H1 (cell line): Measurements from ENCODE around the gene MYO1D. TPM values are rescaled to one million over a fixed set of nuclear protein-coding genes. Genes with fewer than 3 reads are reported as not detected.

ENCODE experiments used
- CTCF ChIA-PET: fragments of 300-600 bp; sonication (Branson Sonifier 250); formaldehyde crosslinking; loops from one replicate; lab custom pipeline; 2021; ENCODE audit not compliant: partially characterized antibody; lab: Charles Lee
- POLR2A ChIA-PET: fragments of 300-600 bp; sonication (Branson Sonifier 250); formaldehyde crosslinking; loops from one replicate; lab custom pipeline; 2021; ENCODE audit warnings: inconsistent platforms; ENCODE audit not compliant: partially characterized antibody; lab: Charles Lee
- DNase-seq, 2 experiments: peaks; one replicate each; pipeline versions ENCODE4 v3.0.0 to v3.0.0-alpha.2; 2010 to 2022; ENCODE audit warnings: low spot score in 2 of 2, low read depth in 1 of 2, mixed read lengths in 1 of 2
- FAIRE-seq: peaks from 2 replicates; lab custom pipeline; 2011; peaks lifted over from hg19 to GRCh38; lab: Jason Lieb, UNC
- H2AFZ ChIP-seq: 2 replicates; pipeline ENCODE4 v1.8.1; 2012; ENCODE audit warnings: low read length, inconsistent platforms
- H2AK5ac ChIP-seq: 2 replicates; pipeline ENCODE4 v1.6.1; 2013; ENCODE audit warnings: low read depth, low read length
- H2BK120ac ChIP-seq: replicated peaks from 2 replicates; pipeline ENCODE3; 2013; ENCODE audit warnings: low read depth, low read length, inconsistent platforms
- H2BK12ac ChIP-seq: 2 replicates; pipeline ENCODE4 v1.6.1; 2013; ENCODE audit warnings: low read depth, low read length
- H2BK15ac ChIP-seq: 2 replicates; pipeline ENCODE4 v1.6.1; 2013; ENCODE audit warnings: low read length
- H2BK20ac ChIP-seq: 2 replicates; pipeline ENCODE4 v1.6.1; 2013; ENCODE audit warnings: low read length
- H2BK5ac ChIP-seq: 2 replicates; pipeline ENCODE4 v1.6.1; 2013; ENCODE audit warnings: low read depth, low read length
- H3K14ac ChIP-seq: 2 replicates; pipeline ENCODE4 v1.6.1; 2013; ENCODE audit warnings: inconsistent platforms; ENCODE audit not compliant: insufficient read length
- H3K18ac ChIP-seq: 2 replicates; pipeline ENCODE4 v1.6.1; 2013; ENCODE audit warnings: low read length; ENCODE audit errors: extremely low read depth
- H3K23ac ChIP-seq: 2 replicates; pipeline ENCODE4 v1.6.1; 2013; ENCODE audit warnings: inconsistent platforms; ENCODE audit not compliant: insufficient read length
- H3K23me2 ChIP-seq: 2 replicates; pipeline ENCODE4 v1.6.1; 2013; ENCODE audit warnings: low read depth, low read length
- H3K27ac ChIP-seq: 2 replicates; pipeline ENCODE4 v1.6.1; 2011; ENCODE audit warnings: low read depth, low read length, inconsistent platforms
- H3K27me3 ChIP-seq, 4 experiments: replicated peaks in 1 of 4; 1 replicate in 1 of 4; 2 replicates in 3 of 4; pipeline versions ENCODE4 v1.6.1 to v1.8.1; 2011 to 2013; ENCODE audit warnings: low read length in 3 of 4, mild to moderate bottlenecking in 3 of 4, inconsistent platforms in 2 of 4, mixed read lengths in 2 of 4, moderate library complexity in 1 of 4; ENCODE audit not compliant: control insufficient read depth in 3 of 4, insufficient read depth in 3 of 4; ENCODE audit errors: extremely low read depth in 1 of 4
- H3K36me3 ChIP-seq, 4 experiments: 2 replicates each; pipeline versions ENCODE4 v1.6.1 to v1.8.1; 2011 to 2013; ENCODE audit warnings: mild to moderate bottlenecking in 4 of 4, low read length in 3 of 4, moderate library complexity in 2 of 4, control low read depth in 1 of 4, inconsistent platforms in 1 of 4; ENCODE audit not compliant: insufficient read depth in 4 of 4, control insufficient read depth in 2 of 4
- H3K4ac ChIP-seq: replicated peaks from 2 replicates; pipeline ENCODE3; 2013; ENCODE audit warnings: low read length, low read depth, mixed read lengths, inconsistent platforms; ENCODE audit not compliant: insufficient read length
- H3K4me1 ChIP-seq, 4 experiments: replicated peaks in 1 of 4; 1 replicate in 1 of 4; 2 replicates in 3 of 4; pipeline versions ENCODE4 v1.6.1 to v1.8.1; 2011 to 2013; ENCODE audit warnings: low read length in 3 of 4, inconsistent platforms in 2 of 4, mixed read lengths in 1 of 4; ENCODE audit not compliant: insufficient read depth in 4 of 4, control insufficient read depth in 3 of 4
- H3K4me2 ChIP-seq, 2 experiments: 2 replicates each; pipeline versions ENCODE4 v1.6.1 to v1.8.1; 2011 to 2013; ENCODE audit warnings: low read depth in 2 of 2, low read length in 2 of 2, control low read depth in 1 of 2, inconsistent platforms in 1 of 2, mild to moderate bottlenecking in 1 of 2; ENCODE audit not compliant: insufficient read depth in 1 of 2
- H3K4me3 ChIP-seq, 4 experiments: fragments of 200-600, 300-600 bp in 1 of 4; sonication (generic), shearing (Covaris generic), sonication (Bioruptor Twin) in 1 of 4; 2 replicates each; pipeline versions ENCODE4 v1.5.1 to v1.8.1; 2011 to 2016; ENCODE audit warnings: low read length in 4 of 4, low read depth in 3 of 4, control low read depth in 2 of 4, inconsistent platforms in 2 of 4, mild to moderate bottlenecking in 2 of 4, mixed read lengths in 1 of 4, moderate library complexity in 1 of 4; ENCODE audit not compliant: insufficient read depth in 2 of 4; ENCODE audit errors: extremely low read depth in 1 of 4
- H3K56ac ChIP-seq: replicated peaks from 2 replicates; pipeline ENCODE3; 2013; ENCODE audit warnings: low read depth, mild to moderate bottlenecking, mixed read lengths, low read length, inconsistent platforms; ENCODE audit not compliant: insufficient read length
- H3K79me1 ChIP-seq: 2 replicates; pipeline ENCODE4 v1.6.1; 2013; ENCODE audit warnings: low read depth, low read length, control low read depth
- H3K79me2 ChIP-seq, 2 experiments: 2 replicates each; pipeline versions ENCODE4 v1.6.1 to v1.8.1; 2012 to 2013; ENCODE audit warnings: low read length in 2 of 2, mild to moderate bottlenecking in 2 of 2, inconsistent platforms in 1 of 2; ENCODE audit not compliant: insufficient read depth in 2 of 2, control insufficient read depth in 1 of 2
- H3K9ac ChIP-seq, 4 experiments: replicated peaks in 1 of 4; 1 replicate in 1 of 4; 2 replicates in 3 of 4; pipeline versions ENCODE4 v1.6.1 to v1.8.1; 2011 to 2013; ENCODE audit warnings: low read depth in 3 of 4, low read length in 3 of 4, control low read depth in 2 of 4, mild to moderate bottlenecking in 2 of 4, moderate library complexity in 2 of 4, inconsistent platforms in 1 of 4; ENCODE audit errors: extremely low read depth in 1 of 4
- H3K9me3 ChIP-seq, 2 experiments: 2 replicates each; pipeline versions ENCODE4 v1.6.1 to v1.8.1; 2012 to 2013; ENCODE audit warnings: mild to moderate bottlenecking in 2 of 2, moderate library complexity in 2 of 2, control low read depth in 1 of 2, inconsistent platforms in 1 of 2, low read depth in 1 of 2, low read length in 1 of 2, mixed read lengths in 1 of 2; ENCODE audit not compliant: insufficient read depth in 2 of 2
- H4K20me1 ChIP-seq, 2 experiments: replicated peaks in 1 of 2; 2 replicates each; pipeline versions ENCODE3 to v1.8.1; 2011 to 2013; ENCODE audit warnings: inconsistent platforms in 2 of 2, low read length in 2 of 2, mild to moderate bottlenecking in 1 of 2; ENCODE audit not compliant: insufficient read depth in 2 of 2, control insufficient read depth in 1 of 2
- H4K5ac ChIP-seq: 2 replicates; pipeline ENCODE4 v1.6.1; 2013; ENCODE audit warnings: low read length, low read depth, mixed read lengths, inconsistent platforms; ENCODE audit not compliant: insufficient read length
- H4K8ac ChIP-seq: 2 replicates; pipeline ENCODE4 v1.8.0; 2013; ENCODE audit warnings: mild to moderate bottlenecking, moderate library complexity, low read length, inconsistent platforms; ENCODE audit not compliant: insufficient read depth; ENCODE audit errors: extremely low read depth
- H4K91ac ChIP-seq: replicated peaks from 2 replicates; pipeline ENCODE3; 2013; ENCODE audit warnings: low read length, mixed read lengths, inconsistent platforms; ENCODE audit not compliant: insufficient read length
- ATF2 ChIP-seq: IDR thresholded peaks from 2 replicates; pipeline ENCODE4 v1.6.1; 2012; ENCODE audit warnings: low read length, inconsistent platforms
- CEBPB ChIP-seq: IDR thresholded peaks from 2 replicates; pipeline ENCODE4 v1.6.1; 2012; ENCODE audit warnings: low read depth, low read length
- POLR2AphosphoS5 ChIP-seq: IDR thresholded peaks from 2 replicates; pipeline ENCODE4 v1.6.1; 2011; ENCODE audit warnings: low read depth, low read length
- SAP30 ChIP-seq: fragments of 300-600 bp; sonication (generic); IDR thresholded peaks from 2 replicates; pipeline ENCODE4 v1.7.1; 2012; ENCODE audit warnings: low read length, moderate library complexity, mild to moderate bottlenecking, inconsistent platforms; ENCODE audit not compliant: insufficient read depth, insufficient replicate concordance
- SIN3A ChIP-seq, 2 experiments: IDR thresholded peaks in 1 of 2; conservative IDR thresholded peaks in 1 of 2; 2 replicates each; pipeline ENCODE4 v1.6.1; 2011 to 2012; ENCODE audit warnings: low read length in 2 of 2, improper control_type of control experiment in 1 of 2, low read depth in 1 of 2, mild to moderate bottlenecking in 1 of 2
- SRF ChIP-seq: IDR thresholded peaks from 2 replicates; pipeline ENCODE4 v1.6.1; 2011; ENCODE audit warnings: mild to moderate bottlenecking, low read depth, low read length, moderate library complexity
- TCF12 ChIP-seq: IDR thresholded peaks from 2 replicates; pipeline ENCODE4 v1.6.1; 2011; ENCODE audit warnings: low read depth, mild to moderate bottlenecking, low read length
- YY1 ChIP-seq: IDR thresholded peaks from 2 replicates; pipeline ENCODE4 v1.6.1; 2011; ENCODE audit warnings: low read depth, mild to moderate bottlenecking, low read length
- WGBS, 2 experiments: shearing (Covaris generic) in 1 of 2; methylation state at CpG; one replicate each; pipeline versions ENCODE4 v1.1.6 to v1.1.7; 2013 to 2015; ENCODE audit warnings: low lambda C conversion rate in 2 of 2, mixed read lengths in 2 of 2, inconsistent platforms in 1 of 2, low coverage in 1 of 2, missing lambda C conversion rate in 1 of 2; ENCODE audit not compliant: insufficient replicate concordance in 2 of 2, insufficient coverage in 1 of 2, insufficient read length in 1 of 2; ENCODE audit errors: extremely low coverage in 1 of 2, missing lambda C conversion rate in 1 of 2; 5-methylcytosine and 5-hydroxymethylcytosine counted together
- polyA plus RNA-seq, 7 experiments: library from polyadenylated mRNA; depleted of rRNA in 3 of 7; stranded (reverse) in 5 of 7; unstranded in 2 of 7; fragments of >200 nt in 5 of 7; fragments of 200-250 nt in 2 of 7; gene quantifications; 1 replicate in 5 of 7; 2 replicates in 1 of 7; 4 replicates in 1 of 7; pipeline versions ENCODE4 v1.2.1 to v1.2.3, GENCODE V29; 2011 to 2013; ENCODE audit warnings: missing spikeins in 2 of 7, mixed read lengths in 2 of 7
- total RNA-seq: library from RNA; stranded (reverse); fragmentation: NEBNext Ultra II Directional; extraction: Animal tissue kit (Norgen Biotek cat#: 25700); gene quantifications from 2 replicates; pipeline ENCODE4 v1.2.1, GENCODE V29; 2021

MYO1D gene
- total and polyA plus RNA-seq, 2 of the 8 experiments (the other 6 are each of a cell fraction or from before 2014, with no cell fraction given), result 6.5 to 25.4 TPM

- Histone ChIP-seq H3K4me1 (peaks cover 4 to 10% (median 5%) of the 10 kb centered on the region in 4 experiments; a peak in 6 of 7 replicates), H3K14ac (no peak overlapping the region), H3K4ac (peak overlapping the region; percentile 46), H4K20me1 (peaks cover 0 to 3% of the 10 kb centered on the region in 2 experiments), H2BK120ac (no peak overlapping the region), H3K4me2 (peak overlapping the region; percentile 14 to 20; a peak in 3 of 4 replicates), H3K9me3 (no peaks in the 10 kb centered on the region), H4K8ac (no peak overlapping the region), H3K79me1 (no peaks in the 10 kb centered on the region), H3K79me2 (no peaks in the 10 kb centered on the region), H3K4me3 (no peak overlapping the region), H3K56ac (no peak overlapping the region), H4K5ac (no peak overlapping the region), H3K18ac (no peak overlapping the region), H3K23ac (no peak overlapping the region), H3K23me2 (no peaks in the 10 kb centered on the region), H2AFZ (no peak overlapping the region), H2BK15ac (peak overlapping the region; percentile 40; the same call in 1 of the 2 replicates), H4K91ac (no peak overlapping the region), H2BK12ac (no peak overlapping the region), H3K36me3 (no peaks in the 10 kb centered on the region; a peak in 1 of 8 replicates), H3K27ac (no peak overlapping the region), H3K9ac (no peak overlapping the region; a peak in 1 of 7 replicates), H2AK5ac (peak overlapping the region; percentile 67; the same call in 1 of the 2 replicates), H2BK5ac (no peak overlapping the region), H2BK20ac (no peak overlapping the region), H3K27me3 (peaks cover 0 to 2% (median 0%) of the 10 kb centered on the region in 4 experiments; a peak in 1 of 7 replicates)
- DNase-seq, result no peak
- WGBS, 2 experiments, result 70% methylated on average over 3 of the region's 3 CpGs; no CpG with 5 or more reads in 1 of the 2 experiments
- ChIA-PET POLR2A (interaction anchor here (1.1 kb wide), 1 partner anchor 176 kb away, joined by 3 read pairs; no protein-coding TSS in a partner anchor), CTCF (interaction anchor here (1.0 to 1.6 kb wide), 5 partner anchors 33 to 140 kb away, joined by 3 to 5 read pairs (median 4); no protein-coding TSS in a partner anchor)
- FAIRE-seq, result peak; percentile 82
- TF ChIP-seq TCF12 (0 out of 2 replicates have a peak, but pooled peaks have one; percentile 16), YY1 (0 out of 2 replicates have a peak, but pooled peaks have one; percentile 5), POLR2AphosphoS5 (peak; percentile 42; the same call in 1 of the 2 replicates), ATF2 (peak; percentile 88; the same call in 1 of the 2 replicates), SIN3A (conservative IDR thresholded peaks at IDR 0.05 in 1 of 2, IDR thresholded peaks at IDR 0.05 in 1 of 2; ENCODE audit: low read depth in 1 of 2, low read length in 2 of 2) (0 out of 4 replicates have a peak, but pooled peaks of 1 of the 2 experiments have one; percentile 39), CEBPB (peak; percentile 74), SAP30 (no peak), SRF (0 out of 2 replicates have a peak, but pooled peaks have one; percentile 22)
Observed at GRCh38 chr17:32621612-32622312, 255.2 kb downstream of the MYO1D start.
